Esophagus squamous epithelium (tissue), 5 donors: ENCODE results near the gene ILRUN. TPM values are rescaled to one million over a fixed set of nuclear protein-coding genes. Genes with fewer than 3 reads are reported as not detected.
"Not testable (repeated sequence)": the region's sequence is repeated elsewhere in the genome, so short reads cannot be mapped to it uniquely, and the experiment has no call there.

Experiments
- DNase-seq: peaks from one replicate; lab custom pipeline; 2025; lab: John Stamatoyannopoulos, UW
- H3K27ac ChIP-seq, 4 donors: fragments of 200-600 bp; sonication (generic); one replicate each; pipeline ENCODE4 v1.5.1; 2016 to 2019; ENCODE audit warnings: mild to moderate bottlenecking in 1 of 4
- H3K27me3 ChIP-seq, 4 donors: fragments of 200-600 bp; sonication (generic); 1 replicate in 3 of 4; 2 replicates in 1 of 4; pipeline versions ENCODE4 v1.5.1 to v1.6.0; 2017 to 2021; ENCODE audit warnings: antibody characterized with exemption in 1 of 4
- H3K36me3 ChIP-seq, 3 donors: fragments of 200-600 bp; sonication (generic); one replicate each; pipeline ENCODE4 v1.5.1; 2016 to 2019
- H3K4me1 ChIP-seq, 3 donors: fragments of 200-600 bp; sonication (generic); one replicate each; pipeline ENCODE4 v1.5.1; 2017 to 2019
- H3K4me3 ChIP-seq, 4 donors: fragments of 200-600 bp; sonication (generic); 1 replicate in 3 of 4; 2 replicates in 1 of 4; pipeline ENCODE4 v1.5.1; 2016 to 2019; ENCODE audit warnings: mild to moderate bottlenecking in 2 of 4, moderate library complexity in 1 of 4
- H3K9me3 ChIP-seq, 3 donors: fragments of 200-600 bp; sonication (generic); one replicate each; pipeline ENCODE4 v1.5.1; 2016 to 2019
- CTCF ChIP-seq, 6 experiments: fragments of 450-650 bp in 4 of 6; fragments of 200-600 bp in 2 of 6; sonication (generic) in 2 of 6; IDR thresholded peaks; one replicate each; pipeline ENCODE4 v1.5.1; 2016 to 2019; ENCODE audit warnings: antibody characterized with exemption in 6 of 6, mild to moderate bottlenecking in 4 of 6, moderate library complexity in 4 of 6
- POLR2A ChIP-seq, 4 donors: fragments of 450-650 bp; IDR thresholded peaks; one replicate each; pipeline ENCODE4 v1.6.1; 2017; ENCODE audit warnings: antibody characterized with exemption in 4 of 4, mild to moderate bottlenecking in 4 of 4, moderate library complexity in 3 of 4
- WGBS, 2 donors: methylation state at CpG; one replicate each; pipeline ENCODE4 v1.1.5; 2018; 5-methylcytosine and 5-hydroxymethylcytosine counted together
- intact Hi-C: fragments of 100-400 bp; cut with DNase I; formaldehyde crosslinking; loops from one replicate; pipeline ENCODE4 v1.15.0; 2022
- total RNA-seq, 4 donors: library from RNA; depleted of rRNA; stranded (reverse); fragments of >200 nt; gene quantifications; one replicate each; pipeline ENCODE4 v1.1.0, GENCODE V29; 2016
- donor health status: DM: yes; HTN: yes; CAD: no.

The ILRUN gene
- total RNA-seq, result 10 to 100 TPM; 43.8 to 52.8 (median 50.0) TPM

DNA sequence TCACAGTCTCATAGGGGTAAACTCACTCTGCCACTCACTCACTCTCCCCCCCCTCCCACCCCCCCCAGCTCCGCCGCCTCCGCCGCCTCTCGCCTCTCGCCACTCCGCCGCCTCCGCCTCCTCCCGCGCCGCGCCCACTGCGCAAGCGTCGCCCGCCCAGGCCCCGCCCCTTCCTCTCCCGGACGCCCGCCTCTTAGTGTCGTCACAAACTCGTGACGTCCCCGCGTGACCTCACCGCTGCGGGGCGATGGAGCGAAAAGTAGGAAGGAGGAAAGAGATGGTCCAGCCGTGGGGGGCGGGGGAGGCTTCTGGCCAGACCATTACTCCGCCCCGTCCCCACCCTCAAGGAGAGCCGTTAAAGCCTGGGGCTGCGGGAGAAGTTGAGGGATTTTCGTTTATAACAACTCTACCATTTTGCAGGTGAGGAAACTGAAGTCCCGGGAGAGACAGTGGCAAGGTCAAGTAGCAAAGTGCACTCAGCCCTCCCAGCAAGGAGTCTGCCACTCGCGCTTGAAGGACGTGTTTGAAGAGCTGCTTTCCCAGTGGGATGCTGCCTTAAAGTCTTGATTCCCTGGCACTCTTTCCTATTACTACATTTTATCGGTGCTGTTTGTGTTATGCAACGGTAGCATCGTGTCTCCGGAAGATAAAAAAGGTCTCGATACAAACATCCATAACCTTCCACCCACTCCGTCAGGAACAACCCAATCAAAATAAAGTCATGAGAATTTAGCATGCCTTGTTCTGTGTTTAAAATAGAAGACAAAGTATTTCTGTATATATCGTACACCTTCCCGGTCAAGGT, at the start of gene ILRUN:
Gene ILRUN, minus strand, starts transcription at position 29 of the 805 bp plus-strand sequence. CDS start 164 bp downstream, outside the sequence.
- H3K36me3 ChIP-seq, result no peaks in the 10 kb centered on the region
- H3K4me3 ChIP-seq, result peak within 1 kb of the TSS; percentile 78 to 98 (median 92)
- H3K27me3 ChIP-seq, result no peaks in the 10 kb centered on the region
- intact Hi-C loops, result no loop called here
- peak within 1 kb of the TSS; percentile 96 to 98 (median 97) for H3K27ac ChIP-seq
- TF ChIP-seq POLR2A (IDR thresholded peaks at IDR 0.05) (peak in 3 of 4 donors; percentile 11 to 89 (median 88)), CTCF (IDR thresholded peaks at IDR 0.05) (no peak)
- 5 to 7% methylated on average over 12 to 20 of the region's 49 CpGs for WGBS, 2 donors
- peak; percentile 72 for DNase-seq
- H3K4me1 ChIP-seq, result peaks cover 8 to 51% (median 23%) of the 10 kb centered on the region in 3 donors
- no peaks in the 10 kb centered on the region for H3K9me3 ChIP-seq

- TF ChIP-seq POLR2A (IDR thresholded peaks at IDR 0.05) (no peak), CTCF (IDR thresholded peaks at IDR 0.05) (no peak)
- intact Hi-C loops, result no loop called here
- 49 to 56% methylated on average over 7 to 9 of the region's 10 CpGs for WGBS, 2 donors
- DNase-seq, result no peak
- peak overlapping the region; percentile 74 to 79 (median 78) for H3K27ac ChIP-seq
- H3K4me1 ChIP-seq, result peaks cover 0 to 47% (median 13%) of the 10 kb centered on the region in 3 donors
- H3K4me3 ChIP-seq, result no peak overlapping the region
- no peaks in the 10 kb centered on the region for H3K9me3 ChIP-seq
- no peaks in the 10 kb centered on the region for H3K36me3 ChIP-seq
- no peaks in the 10 kb centered on the region for H3K27me3 ChIP-seq
These were observed 48.9 kb upstream of the ILRUN start for GRCh38 chr6:34745277-34746103.

DNA sequence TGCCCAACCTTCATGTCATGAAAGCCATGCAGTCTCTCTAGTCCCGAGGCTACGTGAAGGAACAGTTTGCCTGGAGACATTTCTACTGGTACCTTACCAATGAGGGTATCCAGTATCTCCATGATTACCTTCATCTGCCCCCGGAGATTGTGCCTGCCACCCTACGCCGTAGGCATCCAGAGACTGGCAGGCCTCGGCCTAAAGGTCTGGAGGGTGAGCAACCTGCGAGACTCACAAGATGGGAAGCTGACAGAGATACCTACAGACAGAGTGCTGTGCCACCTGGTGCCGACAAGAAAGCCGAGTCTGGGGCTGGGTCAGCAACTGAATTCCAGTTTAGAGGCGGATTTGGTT, 47.7 kb upstream of the ILRUN start:
- H3K27ac ChIP-seq, intact Hi-C loops, H3K36me3 ChIP-seq, H3K9me3 ChIP-seq, H3K4me3 ChIP-seq, H3K27me3 ChIP-seq, DNase-seq: not testable (repeated sequence)
- peaks cover 0 to 59% (median 17%) of the 10 kb centered on the region in 3 donors for H3K4me1 ChIP-seq
- 90 to 96% methylated on average over 7 to 10 of the region's 10 CpGs for WGBS, 2 donors

DNA sequence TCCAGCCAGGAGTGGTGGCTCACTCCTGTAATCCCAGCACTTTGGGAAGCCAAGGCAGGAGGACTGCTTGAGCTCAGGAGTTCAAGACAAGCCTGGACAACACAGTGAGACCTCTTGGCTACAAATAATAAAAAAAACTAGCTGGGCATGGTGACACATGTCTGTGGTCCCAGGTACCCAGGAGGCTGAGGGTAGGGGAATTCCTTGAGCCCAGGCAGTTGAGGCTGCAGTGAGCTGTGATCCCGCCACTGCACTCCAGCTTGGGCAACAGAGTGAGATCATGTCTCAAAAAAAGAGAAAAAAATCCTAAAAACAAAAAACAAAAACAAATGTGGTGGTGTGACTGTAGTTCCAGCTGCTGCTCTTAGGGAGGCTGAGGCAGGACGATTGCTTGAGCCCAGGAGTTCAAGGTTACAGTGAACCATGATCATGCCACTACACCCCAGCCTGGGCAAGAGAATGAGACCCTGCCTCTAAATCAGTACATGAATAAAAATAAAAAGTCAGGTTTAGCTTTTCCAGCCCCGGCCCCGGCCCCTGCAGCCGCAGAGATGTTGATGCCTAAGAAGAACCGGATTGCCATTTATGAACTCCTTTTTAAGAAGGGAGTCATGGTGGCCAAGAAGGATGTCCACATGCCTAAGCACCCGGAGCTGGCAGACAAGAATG, 47.2 kb upstream of the ILRUN start:
- Histone ChIP-seq H3K4me3 (no peak overlapping the region), H3K9me3 (no peaks in the 10 kb centered on the region), H3K36me3 (no peaks in the 10 kb centered on the region), H3K27ac (no peak overlapping the region), H3K27me3 (no peaks in the 10 kb centered on the region), H3K4me1 (peaks cover 0 to 60% (median 17%) of the 10 kb centered on the region in 3 donors)
- no peak for DNase-seq
- WGBS, 2 donors, result 67 to 70% methylated on average over 4 to 7 of the region's 7 CpGs
- intact Hi-C loops, result no loop called here
- TF ChIP-seq CTCF (IDR thresholded peaks at IDR 0.05), result no peak
- no peak for TF ChIP-seq POLR2A (IDR thresholded peaks at IDR 0.05)

DNA sequence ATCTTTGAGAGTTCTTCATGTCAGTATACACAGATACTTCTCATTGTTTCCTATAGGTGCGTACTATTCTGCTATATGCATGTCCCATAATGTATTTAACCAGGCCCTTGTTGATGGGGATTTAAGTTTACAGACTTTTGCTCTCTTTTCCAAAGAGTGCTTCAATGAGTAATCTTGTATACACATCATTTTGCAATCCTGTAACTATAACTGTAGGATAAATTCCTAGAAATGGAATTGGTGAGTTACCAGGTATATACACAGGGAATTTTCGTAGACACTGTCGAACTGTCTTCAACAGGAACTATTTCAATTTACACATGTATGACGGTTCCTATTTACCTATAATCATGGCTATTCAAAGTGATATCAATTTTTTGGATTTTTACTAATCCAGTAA, 45.5 kb upstream of the ILRUN start:
- no peaks in the 10 kb centered on the region for H3K27me3 ChIP-seq
- H3K27ac ChIP-seq, result no peak overlapping the region
- 73 to 81% methylated on average over 4 of the region's 4 CpGs for WGBS, 2 donors
- no peak for DNase-seq
- no peak for TF ChIP-seq POLR2A (IDR thresholded peaks at IDR 0.05)
- TF ChIP-seq CTCF (IDR thresholded peaks at IDR 0.05), result no peak
- H3K9me3 ChIP-seq, result no peaks in the 10 kb centered on the region
- peaks cover 0 to 47% (median 17%) of the 10 kb centered on the region in 3 donors for H3K4me1 ChIP-seq
- intact Hi-C loops, result no loop called here
- no peak overlapping the region for H3K4me3 ChIP-seq
- H3K36me3 ChIP-seq, result no peaks in the 10 kb centered on the region
